Measurements from ENCODE around the gene NRCAM. TPM values are rescaled to one million over a fixed set of nuclear protein-coding genes. Genes with fewer than 3 reads are reported as not detected.

NRCAM gene
- total RNA-seq, 1 donor from 2014 or later: 39.0 TPM

DNA sequence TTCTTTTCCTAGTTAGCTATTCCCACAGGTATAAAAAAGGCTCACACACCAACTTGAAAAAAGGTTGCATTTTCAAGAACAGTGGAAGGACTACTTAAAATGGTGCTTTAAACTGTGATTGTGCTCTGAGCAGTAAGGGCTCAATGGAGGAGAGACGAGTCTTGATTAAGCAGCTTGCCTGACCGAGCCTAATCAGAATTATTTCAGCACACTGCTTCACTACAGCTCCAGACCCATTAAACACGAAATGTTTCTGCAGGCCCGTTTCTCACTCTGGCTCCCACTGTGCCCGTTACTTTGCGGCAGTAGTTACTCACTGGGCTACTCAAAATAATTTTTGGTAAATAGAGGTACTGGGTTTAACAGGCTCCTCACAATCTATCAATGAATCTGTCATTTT, 126.0 kb downstream of the NRCAM start:
- no peaks in the 10 kb centered on the region for H3K36me3 ChIP-seq (ENCODE audit: control insufficient read depth, insufficient read depth, low read length)

DNA sequence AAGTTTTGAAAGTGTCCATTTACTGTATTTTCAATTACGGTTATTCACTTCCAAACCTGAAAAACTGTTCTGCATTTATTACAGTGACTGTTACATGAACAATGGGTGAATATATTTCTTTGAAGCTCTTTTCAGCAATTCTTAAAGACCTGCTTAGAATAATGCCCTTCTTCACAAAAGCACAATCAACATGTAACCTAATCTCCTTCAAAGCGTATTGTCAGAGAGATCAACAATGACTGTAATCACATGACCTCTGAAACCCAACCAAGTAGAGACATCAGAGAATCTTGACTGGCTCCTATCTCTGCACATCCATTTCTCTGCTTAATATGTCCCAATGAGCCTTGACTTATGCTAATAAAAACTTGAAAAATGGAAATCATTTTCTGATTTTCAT, 126.7 kb downstream of the NRCAM start:
- H3K36me3 ChIP-seq (ENCODE audit: control insufficient read depth, insufficient read depth, low read length): no peaks in the 10 kb centered on the region
- H3K4me3 ChIP-seq (ENCODE audit: low read depth, low read length): no peak overlapping the region
- TF ChIP-seq, protein P1, sequence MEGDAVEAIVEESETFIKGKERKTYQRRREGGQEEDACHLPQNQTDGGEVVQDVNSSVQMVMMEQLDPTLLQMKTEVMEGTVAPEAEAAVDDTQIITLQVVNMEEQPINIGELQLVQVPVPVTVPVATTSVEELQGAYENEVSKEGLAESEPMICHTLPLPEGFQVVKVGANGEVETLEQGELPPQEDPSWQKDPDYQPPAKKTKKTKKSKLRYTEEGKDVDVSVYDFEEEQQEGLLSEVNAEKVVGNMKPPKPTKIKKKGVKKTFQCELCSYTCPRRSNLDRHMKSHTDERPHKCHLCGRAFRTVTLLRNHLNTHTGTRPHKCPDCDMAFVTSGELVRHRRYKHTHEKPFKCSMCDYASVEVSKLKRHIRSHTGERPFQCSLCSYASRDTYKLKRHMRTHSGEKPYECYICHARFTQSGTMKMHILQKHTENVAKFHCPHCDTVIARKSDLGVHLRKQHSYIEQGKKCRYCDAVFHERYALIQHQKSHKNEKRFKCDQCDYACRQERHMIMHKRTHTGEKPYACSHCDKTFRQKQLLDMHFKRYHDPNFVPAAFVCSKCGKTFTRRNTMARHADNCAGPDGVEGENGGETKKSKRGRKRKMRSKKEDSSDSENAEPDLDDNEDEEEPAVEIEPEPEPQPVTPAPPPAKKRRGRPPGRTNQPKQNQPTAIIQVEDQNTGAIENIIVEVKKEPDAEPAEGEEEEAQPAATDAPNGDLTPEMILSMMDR (IDR thresholded peaks at IDR 0.05; ENCODE audit: insufficient read depth, low read length, poor library complexity, severe bottlenecking): no peak
- DNase-seq (ENCODE audit: low read depth): no peak
- H3K27me3 ChIP-seq (ENCODE audit: control insufficient read depth, insufficient read depth, low read length): no peaks in the 10 kb centered on the region

More for the DNA sequence above, 126.0 kb downstream of the NRCAM start:
- DNase-seq (ENCODE audit: low read depth): no peak
- no peaks in the 10 kb centered on the region for H3K27me3 ChIP-seq (ENCODE audit: control insufficient read depth, insufficient read depth, low read length)
- TF ChIP-seq, protein P1 (IDR thresholded peaks at IDR 0.05; ENCODE audit: insufficient read depth, low read length, poor library complexity, severe bottlenecking): no peak
- no peak overlapping the region for H3K4me3 ChIP-seq (ENCODE audit: low read depth, low read length)

DNA sequence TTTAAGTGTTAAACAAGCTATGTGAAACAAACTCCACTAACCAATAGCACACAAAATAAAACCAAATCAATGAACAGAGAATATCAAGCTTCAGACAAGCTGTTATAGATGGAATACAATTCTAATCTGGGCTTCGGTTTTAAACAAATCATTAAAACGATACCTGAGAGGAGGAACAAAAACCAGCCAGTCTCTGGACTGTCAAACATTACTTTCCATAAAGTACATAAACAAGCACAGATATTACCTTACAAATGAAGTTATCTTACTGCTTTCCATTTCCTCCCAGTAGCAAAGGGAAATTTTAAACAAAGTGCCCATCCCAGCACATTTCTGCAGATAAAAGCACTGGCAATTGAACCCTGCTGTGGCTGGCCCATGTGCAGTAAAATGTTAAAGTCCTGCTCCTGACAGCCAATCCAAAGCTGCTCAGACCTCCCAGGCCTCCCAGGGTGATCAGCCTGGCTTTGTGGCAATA, 128.0 kb downstream of the NRCAM start:
- H3K4me3 ChIP-seq (ENCODE audit: low read depth, low read length): no peak overlapping the region
- DNase-seq (ENCODE audit: low read depth): no peak

DNA sequence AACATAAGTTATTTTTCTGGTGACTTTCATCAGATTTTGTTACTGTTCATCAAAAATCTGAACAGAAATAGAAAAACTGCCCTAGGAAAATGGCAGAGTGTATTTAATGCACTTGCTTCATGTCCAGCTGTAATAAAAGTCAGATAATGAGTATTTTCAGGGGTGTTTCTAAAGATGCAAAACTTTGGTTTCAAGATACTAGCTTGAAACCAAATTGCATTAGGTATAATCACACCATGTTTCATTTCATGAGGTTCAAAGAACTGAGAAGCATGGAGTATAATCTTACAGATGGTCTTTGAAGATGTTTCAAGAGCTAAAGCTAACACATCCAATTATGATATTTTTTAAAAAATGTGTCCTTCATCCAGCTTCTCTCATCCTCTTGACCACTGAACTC, 128.9 kb downstream of the NRCAM start:
- TF ChIP-seq, protein P1 (IDR thresholded peaks at IDR 0.05; ENCODE audit: insufficient read depth, low read length, poor library complexity, severe bottlenecking): no peak
- Histone ChIP-seq H3K27me3 (ENCODE audit: control insufficient read depth, insufficient read depth, low read length) (no peaks in the 10 kb centered on the region), H3K36me3 (ENCODE audit: control insufficient read depth, insufficient read depth, low read length) (no peaks in the 10 kb centered on the region), H3K4me3 (ENCODE audit: low read depth, low read length) (no peak overlapping the region)
- DNase-seq (ENCODE audit: low read depth): no peak

More for the DNA sequence above, 128.0 kb downstream of the NRCAM start:
- H3K27me3 ChIP-seq (ENCODE audit: control insufficient read depth, insufficient read depth, low read length): no peaks in the 10 kb centered on the region
- TF ChIP-seq, protein P1 (IDR thresholded peaks at IDR 0.05; ENCODE audit: insufficient read depth, low read length, poor library complexity, severe bottlenecking): no peak
- no peaks in the 10 kb centered on the region for H3K36me3 ChIP-seq (ENCODE audit: control insufficient read depth, insufficient read depth, low read length)

DNA sequence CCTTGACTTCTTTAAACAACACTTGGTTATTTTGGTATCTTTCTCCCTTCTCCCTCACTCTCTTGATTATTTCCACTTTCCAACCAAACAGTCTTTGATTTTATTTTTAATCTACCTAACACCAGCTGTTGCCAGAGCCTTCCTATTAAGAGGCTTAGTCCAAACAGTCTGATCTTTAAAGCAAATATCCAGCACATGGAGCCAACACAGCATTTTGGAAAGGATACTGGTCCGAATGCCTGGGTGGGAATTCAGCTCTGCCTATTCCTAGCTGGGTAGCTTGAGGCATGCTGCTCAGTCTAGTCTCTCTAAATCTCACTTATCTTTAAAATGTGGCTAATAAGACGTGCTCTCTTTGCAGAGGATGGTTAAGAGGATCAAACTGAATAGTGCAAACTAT, 129.3 kb downstream of the NRCAM start:
- H3K27me3 ChIP-seq (ENCODE audit: control insufficient read depth, insufficient read depth, low read length): no peaks in the 10 kb centered on the region
- H3K36me3 ChIP-seq (ENCODE audit: control insufficient read depth, insufficient read depth, low read length): no peaks in the 10 kb centered on the region
- DNase-seq (ENCODE audit: low read depth): no peak
- TF ChIP-seq, protein P1 (IDR thresholded peaks at IDR 0.05; ENCODE audit: insufficient read depth, low read length, poor library complexity, severe bottlenecking): no peak
- H3K4me3 ChIP-seq (ENCODE audit: low read depth, low read length): no peak overlapping the region

Measured in kidney epithelial cell (primary cell).